Lower leg skin (tissue), 4 donors: Measurements from ENCODE around the gene HTRA2. TPM values are rescaled to one million over a fixed set of nuclear protein-coding genes. Genes with fewer than 3 reads are reported as not detected.

Experiments used
- DNase-seq, 2 donors: peaks; one replicate each; pipeline ENCODE4 v3.0.0-alpha.2; 2019; ENCODE audit warnings: low spot score in 2 of 2
- H3K4me3 ChIP-seq: fragments of 200-600 bp; sonication (generic); 2 replicates; pipeline ENCODE4 v1.5.1; 2017; ENCODE audit warnings: mild to moderate bottlenecking, low read depth; ENCODE audit not compliant: poor library complexity, severe bottlenecking
- POLR2A ChIP-seq, 2 donors: fragments of 450-650 bp; IDR thresholded peaks; one replicate each; pipeline ENCODE4 v1.6.1; 2016 to 2017; ENCODE audit warnings: antibody characterized with exemption in 2 of 2, mild to moderate bottlenecking in 1 of 2, moderate library complexity in 1 of 2
- WGBS, 2 donors: methylation state at CpG; one replicate each; pipeline ENCODE4 v1.1.5; 2018; 5-methylcytosine and 5-hydroxymethylcytosine counted together
- intact Hi-C: fragments of 100-400 bp; cut with DNase I; formaldehyde crosslinking; loops from one replicate; pipeline ENCODE4 v1.15.0; 2023; ENCODE audit warnings: low total_unique reads
- total RNA-seq, 4 donors: library from RNA; depleted of rRNA; stranded (reverse); fragments of >200 nt; gene quantifications; one replicate each; pipeline ENCODE4 v1.1.0, GENCODE V29; 2016
- TF ChIP-seq, protein P1 (sequence below), 3 donors: fragments of 450-650 bp; IDR thresholded peaks; one replicate each; pipeline ENCODE4 v1.5.1; 2016; ENCODE audit warnings: antibody characterized with exemption in 3 of 3, mild to moderate bottlenecking in 3 of 3, moderate library complexity in 2 of 3

HTRA2 gene
- total RNA-seq, 4 donors from 2014 or later: 22.6 to 28.6 (median 25.2) TPM

DNA sequence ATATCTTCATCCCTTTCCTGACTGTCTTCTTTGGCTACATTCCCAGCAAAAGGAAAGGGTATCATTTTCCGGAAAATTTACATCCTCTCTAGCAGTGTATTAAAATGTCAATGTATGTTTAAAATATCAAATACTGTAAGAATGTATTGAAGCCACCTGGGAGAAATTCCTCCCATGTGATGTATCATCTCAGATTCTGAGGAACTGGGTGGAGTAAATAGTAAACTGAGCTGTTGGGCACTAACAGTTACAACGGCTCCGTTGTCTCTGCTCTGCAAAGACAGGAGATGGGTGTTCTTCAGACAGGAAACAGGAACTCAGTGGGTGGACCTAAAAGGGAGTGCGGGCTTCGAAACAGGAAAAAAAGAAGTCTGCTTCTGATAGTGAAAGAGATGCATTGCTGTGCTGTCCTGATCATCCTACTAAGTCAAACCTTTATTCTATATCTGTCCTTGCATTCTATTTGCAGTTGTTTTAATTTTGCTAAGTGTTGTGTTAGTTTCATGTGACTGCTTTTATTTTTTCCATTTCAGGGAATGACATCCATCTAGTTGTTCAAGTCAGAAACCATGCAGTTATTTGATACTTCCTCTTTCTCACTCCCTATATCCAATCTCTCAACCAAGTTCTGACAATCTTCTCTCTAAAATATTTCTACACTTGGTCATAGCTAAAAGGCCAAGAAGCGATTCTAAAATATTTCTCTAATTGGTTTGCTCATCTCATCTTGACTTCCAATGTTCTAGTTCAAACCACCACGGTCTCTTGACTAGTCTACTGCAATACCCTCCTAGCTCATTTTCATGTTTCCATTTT lies 44.2 kb downstream of the HTRA2 start:
- intact Hi-C loops: no loop called here
- no peak for TF ChIP-seq POLR2A (IDR thresholded peaks at IDR 0.05)
- TF ChIP-seq, protein P1, sequence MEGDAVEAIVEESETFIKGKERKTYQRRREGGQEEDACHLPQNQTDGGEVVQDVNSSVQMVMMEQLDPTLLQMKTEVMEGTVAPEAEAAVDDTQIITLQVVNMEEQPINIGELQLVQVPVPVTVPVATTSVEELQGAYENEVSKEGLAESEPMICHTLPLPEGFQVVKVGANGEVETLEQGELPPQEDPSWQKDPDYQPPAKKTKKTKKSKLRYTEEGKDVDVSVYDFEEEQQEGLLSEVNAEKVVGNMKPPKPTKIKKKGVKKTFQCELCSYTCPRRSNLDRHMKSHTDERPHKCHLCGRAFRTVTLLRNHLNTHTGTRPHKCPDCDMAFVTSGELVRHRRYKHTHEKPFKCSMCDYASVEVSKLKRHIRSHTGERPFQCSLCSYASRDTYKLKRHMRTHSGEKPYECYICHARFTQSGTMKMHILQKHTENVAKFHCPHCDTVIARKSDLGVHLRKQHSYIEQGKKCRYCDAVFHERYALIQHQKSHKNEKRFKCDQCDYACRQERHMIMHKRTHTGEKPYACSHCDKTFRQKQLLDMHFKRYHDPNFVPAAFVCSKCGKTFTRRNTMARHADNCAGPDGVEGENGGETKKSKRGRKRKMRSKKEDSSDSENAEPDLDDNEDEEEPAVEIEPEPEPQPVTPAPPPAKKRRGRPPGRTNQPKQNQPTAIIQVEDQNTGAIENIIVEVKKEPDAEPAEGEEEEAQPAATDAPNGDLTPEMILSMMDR (IDR thresholded peaks at IDR 0.05): no peak
- H3K4me3 ChIP-seq: no peak overlapping the region
- whole genome bisulfite sequencing, 2 donors: 41 to 42% methylated on average over 7 of the region's 7 CpGs
- DNase-seq: peak in 1 of 2 donors; percentile 26

DNA sequence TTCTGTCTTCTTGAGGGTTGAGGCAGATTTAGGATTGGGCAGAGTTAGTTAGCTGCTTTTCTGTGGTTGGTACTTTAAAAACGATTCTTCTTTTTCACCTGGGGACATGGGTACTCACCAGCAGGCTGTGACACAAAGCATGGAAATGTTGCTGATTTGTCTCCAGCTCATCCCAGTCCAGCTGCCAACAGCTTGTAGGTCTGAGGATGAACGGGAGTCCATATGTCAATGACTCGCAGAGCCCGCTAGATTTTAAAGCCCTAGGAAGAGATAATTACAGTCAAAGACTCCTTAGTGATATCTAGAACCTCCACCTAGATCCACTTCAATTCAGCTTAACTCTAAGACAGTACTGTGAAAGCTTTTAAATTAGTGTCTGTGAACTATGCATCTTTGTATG lies 45.6 kb downstream of the HTRA2 start:
- intact Hi-C loops: no loop called here
- no peak overlapping the region for H3K4me3 ChIP-seq
- 69 to 72% methylated on average over 4 of the region's 4 CpGs for WGBS, 2 donors
- no peak for TF ChIP-seq POLR2A (IDR thresholded peaks at IDR 0.05)
- DNase-seq: no peak

DNA sequence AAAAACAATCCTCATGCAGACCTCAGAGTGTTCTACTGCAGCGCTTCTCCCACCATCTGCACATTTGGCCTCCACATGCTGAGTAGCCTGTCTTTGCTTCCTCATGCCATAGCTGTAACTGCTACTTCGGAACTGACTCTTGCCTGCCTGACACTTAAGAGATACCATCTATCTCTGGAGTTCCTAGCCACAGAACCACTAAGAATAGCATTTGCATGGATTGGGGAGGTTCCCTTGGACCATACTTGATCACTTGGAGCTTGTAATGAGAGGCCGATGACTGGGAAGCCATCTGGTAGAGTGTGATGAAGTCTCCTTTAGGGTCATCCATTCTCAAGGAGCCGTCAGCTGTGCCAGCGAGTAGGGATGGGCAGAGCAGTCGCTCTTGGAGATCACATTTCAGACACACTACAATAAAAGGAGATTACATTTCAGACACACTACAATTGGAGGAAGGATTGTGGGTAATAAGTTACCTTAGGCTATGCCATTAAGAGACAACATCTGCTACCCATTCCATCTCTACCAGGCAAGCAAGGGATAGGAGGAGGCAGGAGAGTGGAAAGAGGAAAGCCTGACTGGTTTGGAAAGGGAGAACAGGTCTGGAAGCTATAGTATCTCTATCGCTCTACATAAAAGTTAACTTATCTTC lies 46.6 kb downstream of the HTRA2 start:
- TF ChIP-seq, protein P1 (IDR thresholded peaks at IDR 0.05): no peak
- no peak for TF ChIP-seq POLR2A (IDR thresholded peaks at IDR 0.05)
- no peak for DNase-seq
- intact Hi-C loops: no loop called here
- H3K4me3 ChIP-seq: no peak overlapping the region
- WGBS, 2 donors: 51 to 56% methylated on average over 7 of the region's 7 CpGs

DNA sequence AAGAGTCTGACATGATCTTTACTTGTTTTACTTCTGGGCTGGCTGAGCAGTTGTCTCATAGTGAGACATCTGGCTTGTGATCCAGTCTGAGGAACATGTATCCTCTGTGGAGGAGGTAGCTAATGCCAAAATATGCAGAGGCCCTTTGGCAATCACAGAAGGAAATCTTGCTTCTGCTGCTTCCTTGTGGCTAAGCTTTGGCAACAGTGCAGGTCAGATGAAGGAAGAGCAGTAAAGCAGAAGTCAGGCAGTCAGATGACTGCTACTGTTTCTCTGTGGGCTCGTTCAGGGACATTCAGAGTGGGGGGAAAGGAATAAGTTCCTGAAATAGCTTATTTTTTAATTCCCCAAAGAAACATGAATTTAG lies 47.1 kb downstream of the HTRA2 start:
- DNase-seq: peak in 1 of 2 donors; percentile 79
- WGBS, 2 donors: 33 to 53% methylated on average over 1 of the region's 1 CpG
- no peak overlapping the region for H3K4me3 ChIP-seq
- no peak for TF ChIP-seq POLR2A (IDR thresholded peaks at IDR 0.05)
- TF ChIP-seq, protein P1 (IDR thresholded peaks at IDR 0.05): no peak
- intact Hi-C loops: no loop called here

DNA sequence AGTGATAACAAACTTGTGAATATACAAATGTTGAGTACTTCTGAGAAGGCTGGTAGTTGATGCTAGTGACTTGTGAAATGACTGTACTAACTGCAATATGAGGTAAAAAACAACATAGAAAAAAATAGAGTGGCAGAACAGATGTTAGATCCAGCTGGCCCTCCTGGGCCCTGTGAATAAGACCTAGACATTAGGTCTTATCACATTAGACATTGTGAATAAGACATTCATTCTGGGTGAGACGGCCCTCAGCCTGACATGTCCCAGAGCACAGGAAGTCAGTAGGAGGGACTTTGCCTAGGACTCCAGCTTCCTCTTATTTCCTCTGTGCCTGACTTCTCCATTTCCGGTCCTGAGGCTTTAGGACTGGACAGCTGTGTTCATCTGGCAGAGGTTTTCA lies 47.7 kb downstream of the HTRA2 start:
- 56 to 72% methylated on average over 2 of the region's 2 CpGs for WGBS, 2 donors
- intact Hi-C loops: no loop called here
- H3K4me3 ChIP-seq: no peak overlapping the region
- DNase-seq: no peak
- TF ChIP-seq POLR2A (IDR thresholded peaks at IDR 0.05): no peak
- TF ChIP-seq, protein P1 (IDR thresholded peaks at IDR 0.05): no peak

DNA sequence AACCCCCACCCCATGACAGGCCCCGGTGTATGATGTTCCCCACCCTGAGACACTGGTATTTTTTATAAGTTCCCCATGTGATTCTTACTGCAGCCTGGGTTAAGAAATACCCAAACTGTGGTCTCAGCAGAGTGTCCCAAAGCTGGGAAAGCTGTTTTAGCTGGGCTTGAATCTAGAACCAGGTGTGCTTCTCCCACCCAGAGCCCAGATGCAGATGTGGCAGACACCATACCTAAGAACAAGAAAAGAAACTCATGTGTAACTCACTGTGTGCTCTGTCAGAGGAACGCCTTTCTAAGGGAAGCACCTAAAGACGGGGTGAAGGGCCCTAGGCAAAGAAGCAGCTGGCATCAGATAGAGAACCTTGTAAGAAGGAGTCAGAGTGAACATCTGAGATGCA lies 48.7 kb downstream of the HTRA2 start:
- TF ChIP-seq POLR2A (IDR thresholded peaks at IDR 0.05): no peak
- TF ChIP-seq, protein P1 (IDR thresholded peaks at IDR 0.05): no peak
- 70 to 73% methylated on average over 3 of the region's 3 CpGs for WGBS, 2 donors
- no peak overlapping the region for H3K4me3 ChIP-seq
- intact Hi-C loops: no loop called here
- DNase-seq: no peak
